GM12891 (cell line): ENCODE data around the gene TAF4.

Experiments
- POLR2A ChIP-seq: IDR thresholded peaks from 2 replicates; pipeline ENCODE4 v1.6.1; 2011; ENCODE audit warnings: low read depth, low read length, control low read depth
- POU2F2 ChIP-seq: IDR thresholded peaks from 2 replicates; pipeline ENCODE4 v1.6.1; 2011; ENCODE audit warnings: low read depth, mild to moderate bottlenecking, control low read depth, low read length, moderate library complexity
- TAF1 ChIP-seq: IDR thresholded peaks from 2 replicates; pipeline ENCODE4 v1.6.1; 2011; ENCODE audit warnings: low read depth, low read length, control low read depth

GRCh38 chr20:61926253-61926613, 139.4 kb downstream of the TAF4 start:
- no peak for TF ChIP-seq POLR2A
- no peak for TF ChIP-seq TAF1
- TF ChIP-seq POU2F2 = no peak
